Activated CD8-positive, alpha-beta T cell treated with anti-CD3 and anti-CD28 coated beads for 36 hours (primary cell): ENCODE data around the gene GDPD5. TPM values are rescaled to one million over a fixed set of nuclear protein-coding genes. Genes with fewer than 3 reads are reported as not detected.

Source experiments
- ATAC-seq: fragments of 200-7000 bp; cut with Tn5 transposase; one replicate; pipeline ENCODE4 v1.10.0; 2021; ENCODE audit warnings: mild to moderate bottlenecking, moderate library complexity
- CTCF ChIA-PET: fragments of 350-600 bp; sonication (Branson Sonifier 250); formaldehyde crosslinking; loops from one replicate; lab custom pipeline; 2021; ENCODE audit warnings: antibody characterized with exemption; lab: Charles Lee
- POLR2A ChIA-PET: fragments of 350-600 bp; sonication (Branson Sonifier 250); formaldehyde crosslinking; loops from one replicate; lab custom pipeline; 2021; ENCODE audit warnings: antibody characterized with exemption; lab: Charles Lee
- DNase-seq: peaks from one replicate; pipeline ENCODE4 v3.0.0-alpha.2; 2020
- H3K27ac Mint-ChIP-seq: one replicate; pipeline ENCODE4 v1.8.0; 2021; ENCODE audit warnings: mild to moderate bottlenecking, mixed read lengths
- H3K27me3 Mint-ChIP-seq: one replicate; pipeline ENCODE4 v1.8.0; 2021; ENCODE audit warnings: mixed read lengths
- H3K36me3 Mint-ChIP-seq: one replicate; pipeline ENCODE4 v1.8.0; 2021; ENCODE audit warnings: low read depth, mixed read lengths
- H3K4me1 Mint-ChIP-seq: one replicate; pipeline ENCODE4 v1.8.0; 2021; ENCODE audit warnings: low read depth, mixed read lengths
- H3K4me3 Mint-ChIP-seq: one replicate; pipeline ENCODE4 v1.8.0; 2021; ENCODE audit warnings: mild to moderate bottlenecking, moderate library complexity, mixed read lengths
- H3K9me3 Mint-ChIP-seq: one replicate; pipeline ENCODE4 v1.8.0; 2021; ENCODE audit warnings: mixed read lengths
- intact Hi-C: fragments of 100-400 bp; cut with micrococcal nuclease; formaldehyde crosslinking; loops from one replicate; pipeline ENCODE4 v1.10.0; 2022
- total RNA-seq, 2 experiments: library from RNA; stranded (reverse); gene quantifications; one replicate each; pipeline ENCODE4 v1.2.3, GENCODE V29; 2021
- TF ChIP-seq, protein P1 (sequence below): fragments of 200-600 bp; IDR thresholded peaks from one replicate; pipeline ENCODE4 v1.8.0; 2022; ENCODE audit warnings: antibody characterized with exemption, mild to moderate bottlenecking

GDPD5 gene
- total RNA-seq, 2 experiments from 2014 or later = 7.8 to 11.0 TPM

DNA sequence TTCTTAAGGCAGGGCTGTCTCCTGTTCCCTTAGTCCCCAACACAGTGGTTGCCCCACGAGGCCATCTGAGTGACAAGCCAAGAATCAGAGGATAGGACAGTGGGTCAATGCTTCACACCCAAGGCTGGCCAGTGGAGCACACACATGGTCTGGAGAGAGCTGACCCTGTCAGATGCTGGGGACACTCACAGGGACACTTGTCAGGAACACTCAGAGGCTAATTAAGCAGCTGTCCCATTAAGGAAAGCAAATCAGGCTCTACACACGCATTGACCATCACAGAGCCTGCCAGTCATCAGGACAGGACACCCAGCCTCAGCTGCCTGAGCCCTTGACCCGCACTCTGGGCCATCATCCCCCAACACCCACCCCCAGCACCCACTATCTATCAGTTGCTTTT, 18.2 kb downstream of the GDPD5 start:
- TF ChIP-seq, protein P1, sequence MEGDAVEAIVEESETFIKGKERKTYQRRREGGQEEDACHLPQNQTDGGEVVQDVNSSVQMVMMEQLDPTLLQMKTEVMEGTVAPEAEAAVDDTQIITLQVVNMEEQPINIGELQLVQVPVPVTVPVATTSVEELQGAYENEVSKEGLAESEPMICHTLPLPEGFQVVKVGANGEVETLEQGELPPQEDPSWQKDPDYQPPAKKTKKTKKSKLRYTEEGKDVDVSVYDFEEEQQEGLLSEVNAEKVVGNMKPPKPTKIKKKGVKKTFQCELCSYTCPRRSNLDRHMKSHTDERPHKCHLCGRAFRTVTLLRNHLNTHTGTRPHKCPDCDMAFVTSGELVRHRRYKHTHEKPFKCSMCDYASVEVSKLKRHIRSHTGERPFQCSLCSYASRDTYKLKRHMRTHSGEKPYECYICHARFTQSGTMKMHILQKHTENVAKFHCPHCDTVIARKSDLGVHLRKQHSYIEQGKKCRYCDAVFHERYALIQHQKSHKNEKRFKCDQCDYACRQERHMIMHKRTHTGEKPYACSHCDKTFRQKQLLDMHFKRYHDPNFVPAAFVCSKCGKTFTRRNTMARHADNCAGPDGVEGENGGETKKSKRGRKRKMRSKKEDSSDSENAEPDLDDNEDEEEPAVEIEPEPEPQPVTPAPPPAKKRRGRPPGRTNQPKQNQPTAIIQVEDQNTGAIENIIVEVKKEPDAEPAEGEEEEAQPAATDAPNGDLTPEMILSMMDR = no peak
- Mint-ChIP-seq H3K27me3 (no peaks in the 10 kb centered on the region), H3K9me3 (no peaks in the 10 kb centered on the region), H3K4me3 (no peak overlapping the region), H3K27ac (no peak overlapping the region), H3K4me1 (peaks cover 8% of the 10 kb centered on the region), H3K36me3 (no peaks in the 10 kb centered on the region)
- intact Hi-C loops = no loop called here
- ChIA-PET CTCF (interaction anchor here (1.5 to 1.9 kb wide), 2 partner anchors 61 to 119 kb away, joined by 4 to 5 read pairs; no protein-coding TSS in a partner anchor), POLR2A (interaction anchor here (0.6 to 1.0 kb wide), 2 partner anchors 22 to 106 kb away, joined by 4 read pairs; no protein-coding TSS in a partner anchor)
- ATAC-seq (no peak), DNase-seq (no peak)

- Mint-ChIP-seq H3K36me3 (no peaks in the 10 kb centered on the region), H3K27ac (no peak overlapping the region), H3K4me1 (peaks cover 8% of the 10 kb centered on the region), H3K27me3 (no peaks in the 10 kb centered on the region), H3K9me3 (no peaks in the 10 kb centered on the region), H3K4me3 (no peak overlapping the region)
- DNase-seq (no peak), ATAC-seq (no peak)
- ChIA-PET POLR2A (interaction anchor here (1.0 kb wide), 1 partner anchor 31 kb away, joined by 3 read pairs; no protein-coding TSS in a partner anchor), CTCF (interaction anchor here (1.5 kb wide), 1 partner anchor 60 kb away, joined by 5 read pairs; no protein-coding TSS in a partner anchor)
- TF ChIP-seq, protein P1 = no peak
- intact Hi-C loops = no loop called here
Measured at GRCh38 chr11:75506827-75507226, 18.9 kb downstream of the GDPD5 start.

GRCh38 chr11:75505916-75506692, 19.6 kb downstream of the GDPD5 start:
- Mint-ChIP-seq H3K27ac (no peak overlapping the region), H3K9me3 (no peaks in the 10 kb centered on the region), H3K36me3 (no peaks in the 10 kb centered on the region), H3K27me3 (no peaks in the 10 kb centered on the region), H3K4me3 (no peak overlapping the region), H3K4me1 (peaks cover 8% of the 10 kb centered on the region)
- intact Hi-C loops = no loop called here
- DNase-seq (no peak), ATAC-seq (no peak)
- TF ChIP-seq, protein P1 = no peak
- CTCF ChIA-PET = no interaction called here
- POLR2A ChIA-PET = interaction anchor here (1.0 kb wide), 1 partner anchor 31 kb away, joined by 3 read pairs; no protein-coding TSS in a partner anchor

DNA sequence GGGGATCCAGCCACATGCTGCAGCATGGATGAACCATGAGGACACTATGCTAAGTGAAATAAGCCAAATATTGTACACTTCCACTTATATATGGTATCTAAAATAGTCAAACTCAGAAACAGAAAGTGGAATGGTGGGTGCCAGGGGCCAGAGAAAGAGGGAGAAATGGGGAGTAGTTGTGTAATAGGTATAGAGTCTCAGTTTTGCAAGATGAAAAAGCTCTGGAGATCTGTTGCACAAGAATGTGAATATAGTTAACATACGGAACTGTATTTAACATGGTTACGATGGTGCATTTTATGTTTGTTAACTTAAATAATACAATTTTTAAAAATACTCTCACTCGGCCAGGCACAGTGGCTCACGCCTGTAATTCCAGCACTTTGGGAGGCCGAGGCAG, 21.2 kb downstream of the GDPD5 start:
- H3K27ac Mint-ChIP-seq = no peak overlapping the region
- H3K4me3 Mint-ChIP-seq = no peak overlapping the region
- H3K36me3 Mint-ChIP-seq = no peaks in the 10 kb centered on the region
- intact Hi-C loops = no loop called here
- peaks cover 8% of the 10 kb centered on the region for H3K4me1 Mint-ChIP-seq
- POLR2A ChIA-PET = no interaction called here
- ATAC-seq = no peak
- DNase-seq = no peak
- CTCF ChIA-PET = interaction anchor here (0.7 to 1.5 kb wide), 2 partner anchors 27 to 202 kb away, joined by 3 to 4 read pairs; no protein-coding TSS in a partner anchor
- H3K27me3 Mint-ChIP-seq = no peaks in the 10 kb centered on the region
- TF ChIP-seq, protein P1 = no peak
- H3K9me3 Mint-ChIP-seq = no peaks in the 10 kb centered on the region

DNA sequence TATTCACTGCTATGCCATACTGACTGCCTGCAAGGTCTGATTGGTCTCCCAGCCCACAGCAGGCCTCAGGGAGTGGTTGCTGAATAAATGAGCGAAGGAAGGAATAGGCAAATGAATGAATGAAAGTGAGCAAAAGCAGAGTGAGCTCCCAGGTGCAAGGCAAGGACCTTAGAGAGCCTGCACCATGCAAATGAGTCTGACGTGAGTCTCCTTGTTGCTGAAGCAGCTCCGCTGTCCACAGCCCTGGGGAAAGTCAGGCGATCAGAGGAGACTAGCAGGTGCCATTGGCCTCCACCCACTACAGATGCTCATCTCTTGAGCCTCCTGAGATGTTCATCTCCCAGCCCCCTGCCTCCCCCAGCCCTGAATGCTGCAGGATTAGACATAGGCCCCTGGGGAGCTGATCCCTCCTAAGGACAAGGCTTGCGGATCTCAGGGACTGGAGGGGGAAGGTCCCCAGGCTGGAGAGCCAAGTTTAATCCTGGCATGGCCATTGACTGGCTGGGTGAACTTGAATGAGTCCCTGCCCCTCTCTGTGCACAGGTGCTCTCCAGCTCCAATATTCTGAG, 22.1 kb downstream of the GDPD5 start:
- POLR2A ChIA-PET = no interaction called here
- DNase-seq (no peak), ATAC-seq (no peak)
- intact Hi-C loops = no loop called here
- CTCF ChIA-PET = interaction anchor here (1.5 kb wide), 1 partner anchor 28 kb away, joined by 4 read pairs; no protein-coding TSS in a partner anchor
- Mint-ChIP-seq H3K4me3 (no peak overlapping the region), H3K27ac (no peak overlapping the region), H3K27me3 (no peaks in the 10 kb centered on the region), H3K9me3 (no peaks in the 10 kb centered on the region), H3K36me3 (no peaks in the 10 kb centered on the region), H3K4me1 (peaks cover 8% of the 10 kb centered on the region)
- TF ChIP-seq, protein P1 = no peak
